ENCODE data around the gene OGFR.
A peak's percentile ranks its signal among the peaks of the same experiment; 100 is the strongest.
"Not testable (repeated sequence)": the region's sequence is repeated elsewhere in the genome, so short reads cannot be mapped to it uniquely, and the experiment has no call there.

The OGFR gene

GRCh38 chr20:62840244-62841197 lies 35.9 kb downstream of the OGFR start:
- no peak for DNase-seq
- intact Hi-C loops (cut with DNase I), result no loop called here

GRCh38 chr20:62841705-62842212 lies 37.1 kb downstream of the OGFR start:
- intact Hi-C loops (cut with DNase I), result no loop called here
- no peak for DNase-seq

DNA sequence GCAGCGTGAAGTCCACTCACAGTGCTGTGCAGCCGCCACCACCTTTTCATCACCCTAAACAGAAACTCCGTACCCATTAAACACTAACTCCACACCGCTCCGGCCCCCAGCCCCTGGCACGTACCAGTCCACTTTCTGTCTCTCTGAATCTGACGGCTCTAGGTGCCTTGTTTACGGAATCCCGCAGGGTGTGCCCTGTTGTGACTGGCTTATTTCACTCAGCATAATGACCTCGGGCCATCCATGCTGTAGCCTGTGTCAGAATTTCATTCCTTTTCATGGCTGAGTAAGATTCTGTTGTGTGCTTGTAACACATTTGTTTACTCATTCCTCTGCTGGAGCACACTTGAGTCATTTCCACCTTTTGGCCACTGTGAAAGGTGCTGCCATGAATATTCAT lies 39.0 kb downstream of the OGFR start:
- intact Hi-C loops (cut with DNase I), result no loop called here
- peak in 1 of 42 donors; percentile 14 for DNase-seq

- no peak for DNase-seq
Observed at GRCh38 chr20:62844182-62844581, 39.5 kb downstream of the OGFR start.

DNA sequence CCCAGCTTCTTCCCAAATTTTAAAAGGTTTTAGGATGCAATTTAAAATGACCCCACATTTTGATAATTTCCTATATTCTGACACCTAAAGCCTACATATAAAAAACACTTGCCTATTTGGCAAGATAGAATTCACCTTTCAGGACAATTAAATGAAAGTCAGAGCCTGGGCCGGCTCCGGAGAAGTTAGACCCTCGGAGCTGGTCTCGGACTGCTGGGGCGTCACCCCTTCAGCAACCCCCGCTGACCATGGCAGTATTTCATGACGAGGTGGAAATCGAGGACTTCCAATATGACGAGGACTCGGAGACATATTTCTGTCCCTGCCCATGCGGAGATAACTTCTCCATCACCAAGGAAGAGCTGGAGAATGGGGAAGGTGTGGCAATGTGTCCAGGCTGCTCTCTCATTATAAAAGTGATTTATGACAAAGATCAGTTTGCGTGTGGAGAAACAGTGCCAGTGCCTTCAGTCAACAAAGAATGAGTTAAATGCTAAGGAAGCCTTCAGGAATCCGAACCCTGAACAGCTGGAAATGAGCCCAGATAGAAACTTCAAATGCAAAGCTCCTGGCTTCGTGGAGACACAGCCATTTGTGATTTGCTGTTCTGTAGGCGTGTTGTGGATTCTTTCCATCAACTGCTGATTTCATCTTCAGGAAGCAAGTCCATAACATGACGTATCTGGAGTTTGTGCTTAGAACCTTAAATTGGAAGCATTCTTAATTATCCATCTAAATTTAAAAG lies 41.0 kb downstream of the OGFR start:
- DNase-seq, result no peak
- intact Hi-C loops (cut with DNase I), result no loop called here

More at GRCh38 chr20:62844182-62844581, 39.5 kb downstream of the OGFR start:
- intact Hi-C loops (cut with DNase I), result no loop called here

GRCh38 chr20:62846166-62846890 lies 41.7 kb downstream of the OGFR start:
- DNase-seq, result no peak
- intact Hi-C loops (cut with DNase I), result no loop called here

GRCh38 chr20:62848917-62849316 lies 44.3 kb downstream of the OGFR start:
- DNase-seq; intact Hi-C loops (cut with DNase I): not testable (repeated sequence)

DNA sequence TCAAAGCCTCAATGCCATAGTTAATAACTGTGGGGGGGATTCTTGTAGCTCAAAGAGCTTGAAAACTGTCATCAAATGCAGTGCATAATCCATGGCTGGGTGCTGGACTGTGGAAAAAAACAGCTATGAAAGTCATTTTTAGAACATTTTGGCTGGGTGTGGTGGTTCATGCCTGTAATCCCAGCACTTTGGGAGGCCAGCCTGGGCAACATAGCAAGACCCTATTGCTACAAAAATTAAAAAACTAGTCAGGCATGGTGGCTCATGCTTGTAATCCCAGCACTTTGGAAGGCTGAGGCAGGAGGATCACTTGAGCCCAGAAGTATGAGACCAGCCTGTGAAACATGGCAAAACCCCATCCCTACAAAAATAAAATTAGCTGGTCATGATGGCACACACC lies 44.8 kb downstream of the OGFR start:
- intact Hi-C loops (cut with DNase I), result no loop called here
- no peak for DNase-seq

GRCh38 chr20:62850333-62850974 lies 45.8 kb downstream of the OGFR start:
- peak; percentile 70 to 94 (median 88) for DNase-seq
- intact Hi-C loops (cut with DNase I), result no loop called here

- intact Hi-C loops (cut with DNase I), result no loop called here
- DNase-seq, result no peak
Observed at GRCh38 chr20:62852196-62852595, 47.6 kb downstream of the OGFR start.

GRCh38 chr20:62852841-62853240 lies 48.2 kb downstream of the OGFR start:
- DNase-seq, result no peak
- intact Hi-C loops (cut with DNase I), result no loop called here

DNA sequence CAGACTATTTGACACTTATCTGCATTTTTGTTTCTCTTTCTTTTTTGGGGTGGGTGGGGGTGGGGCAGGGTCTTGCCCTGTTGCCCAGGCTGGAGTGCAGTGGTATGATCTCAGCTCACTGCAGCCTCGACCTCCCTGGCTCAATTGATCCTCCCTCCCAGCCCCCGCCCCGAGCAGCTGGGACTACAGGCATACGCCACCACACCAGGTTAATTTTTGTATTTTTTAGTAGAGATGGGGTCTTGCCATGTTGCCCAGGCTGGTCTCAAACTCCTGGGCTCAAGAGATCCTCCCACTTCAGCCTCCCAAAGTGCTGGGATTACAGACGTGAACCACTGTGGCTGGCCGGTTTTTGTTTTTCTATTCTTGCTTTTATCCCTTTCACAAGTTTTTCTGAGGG lies 48.7 kb downstream of the OGFR start:
- intact Hi-C loops (cut with DNase I), result not testable (repeated sequence)
- peak in 1 of 42 donors; percentile 10 for DNase-seq

DNA sequence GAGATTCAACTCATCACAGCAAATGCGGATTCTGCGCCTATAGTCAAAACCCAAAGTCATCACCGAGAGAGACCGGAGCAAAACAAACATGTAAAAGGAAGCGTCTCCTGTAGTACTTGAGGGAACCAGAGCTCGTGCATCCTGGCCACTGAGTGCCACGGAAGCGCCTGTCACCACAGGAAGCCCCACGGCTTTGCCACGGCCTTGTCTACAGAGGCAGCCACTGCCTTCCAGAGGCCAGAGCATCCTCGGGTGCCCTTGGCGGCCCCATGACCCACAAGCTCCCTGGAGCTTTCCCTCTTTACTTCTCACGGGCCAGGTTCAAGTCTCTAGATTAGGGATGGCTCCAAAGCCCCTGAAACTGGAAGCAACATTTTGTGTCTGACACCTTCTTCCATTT lies 49.5 kb downstream of the OGFR start:
- intact Hi-C loops (cut with DNase I), result no loop called here

DNA sequence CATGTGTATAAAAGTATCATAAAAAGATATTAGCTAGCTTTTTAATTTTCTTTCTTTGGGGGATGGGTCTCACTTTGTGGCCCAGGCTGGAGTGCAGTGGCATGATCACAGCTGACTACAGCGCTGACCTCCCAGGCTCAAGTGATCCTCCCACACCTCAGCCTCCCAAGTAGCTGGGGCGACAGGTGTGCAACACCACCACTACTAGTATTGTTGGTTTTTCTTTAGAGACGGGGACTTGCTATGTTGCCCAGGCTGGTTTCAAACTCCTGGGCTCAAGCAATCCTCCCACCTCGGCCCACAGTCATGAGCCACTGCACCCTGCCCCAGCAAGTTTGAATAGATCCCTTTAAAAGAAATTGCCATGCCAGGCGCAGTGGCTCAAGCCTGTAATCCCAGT lies 50.5 kb downstream of the OGFR start:
- DNase-seq, result no peak
- intact Hi-C loops (cut with DNase I), result loop anchor here (5.0 kb wide), 1 partner anchor 43 kb away; no protein-coding TSS in a partner anchor

More for the DNA sequence above, 49.5 kb downstream of the OGFR start:
- peak in 1 of 42 donors; percentile 9 for DNase-seq

GRCh38 chr20:62856931-62857619 lies 52.4 kb downstream of the OGFR start:
- intact Hi-C loops (cut with DNase I), result loop anchor here (5.0 kb wide), 1 partner anchor 45 kb away; no protein-coding TSS in a partner anchor
- peak in 1 of 42 donors; percentile 16 for DNase-seq

DNA sequence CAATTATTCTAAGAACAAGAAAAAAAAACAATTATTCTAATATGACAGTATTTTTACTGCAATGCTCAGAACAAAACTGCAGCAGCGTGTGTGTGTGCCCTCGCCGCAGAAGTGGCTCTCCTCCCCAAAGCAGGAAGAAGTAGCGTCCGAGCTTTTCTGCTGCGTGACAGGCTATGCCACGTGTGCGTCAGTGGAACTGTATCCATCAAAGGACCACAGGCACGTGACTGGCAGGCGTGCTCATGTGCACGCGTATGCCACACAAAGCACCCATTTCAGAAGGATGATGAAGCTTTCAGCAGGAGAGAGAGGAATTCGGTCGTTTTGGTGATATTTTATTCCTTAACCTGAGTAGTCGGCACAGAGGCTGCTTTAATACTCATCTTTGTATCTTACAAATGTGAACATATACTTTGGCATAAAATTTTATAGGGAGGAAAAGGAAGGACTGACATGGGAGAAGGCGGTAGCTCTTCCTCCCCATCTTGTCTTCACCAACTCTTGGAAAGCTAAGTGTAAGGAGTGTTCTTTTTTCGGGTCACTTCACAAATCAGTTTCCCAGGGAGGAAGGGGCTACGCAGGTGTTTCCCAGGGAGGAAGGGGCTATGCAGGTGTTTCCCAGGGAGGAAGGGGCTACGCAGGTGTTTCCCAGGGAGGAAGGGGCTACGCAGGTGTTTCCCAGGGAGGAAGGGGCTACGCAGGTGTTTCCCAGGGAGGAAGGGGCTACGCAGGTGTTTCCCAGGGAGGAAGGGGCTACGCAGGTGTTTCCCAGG lies 53.6 kb downstream of the OGFR start:
- intact Hi-C loops (cut with DNase I), result loop anchor here (5.0 kb wide), 1 partner anchor 46 kb away; no protein-coding TSS in a partner anchor

DNA sequence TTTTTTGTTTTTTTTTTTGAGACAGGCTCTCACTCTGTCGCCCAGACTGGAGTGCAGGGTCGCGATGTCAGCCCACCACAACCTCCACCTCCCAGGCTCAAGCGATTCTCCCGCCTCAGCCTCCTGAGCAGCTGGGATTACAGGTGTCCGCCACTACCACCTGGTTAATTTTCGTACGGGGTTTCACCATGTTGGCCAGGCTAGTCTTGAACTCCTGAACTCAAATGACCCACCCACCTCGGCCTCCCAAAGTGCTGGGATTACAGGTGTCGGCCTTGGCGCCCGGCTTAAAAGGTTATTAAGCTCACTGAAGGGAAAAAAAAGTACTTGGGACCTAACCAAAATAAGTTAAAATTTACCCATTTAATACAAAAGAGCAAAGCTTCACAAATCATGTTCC lies 55.1 kb downstream of the OGFR start:
- intact Hi-C loops (cut with DNase I), result loop anchor here (5.0 kb wide), 1 partner anchor 47 kb away; no protein-coding TSS in a partner anchor
- no peak for DNase-seq

More for the DNA sequence above, 53.6 kb downstream of the OGFR start:
- DNase-seq, result peak in 38 of 42 donors; percentile 26 to 89 (median 65)
